GM19438 (cell line): Measurements from ENCODE around the gene CGB3.

Experiments used
- ATAC-seq: cut with Tn5 transposase; IDR thresholded peaks from one replicate; pipeline ENCODE4 v1.9.1; 2021; ENCODE audit warnings: low read depth; ENCODE audit not compliant: unreplicated experiment

CGB3 gene

GRCh38 chr19:48991011-48991609 is 33.0 kb downstream of the CGB3 start:
- no peak for ATAC-seq

- no peak for ATAC-seq
Observed at GRCh38 chr19:48990400-48990799, 33.7 kb downstream of the CGB3 start.

- no peak for ATAC-seq
Observed at GRCh38 chr19:48989701-48990291, 34.3 kb downstream of the CGB3 start.

GRCh38 chr19:48988860-48989259 is 35.3 kb downstream of the CGB3 start:
- ATAC-seq: no peak

GRCh38 chr19:48988286-48988685 is 35.8 kb downstream of the CGB3 start:
- no peak for ATAC-seq

- ATAC-seq: no peak
Observed at GRCh38 chr19:48987323-48987722, 36.8 kb downstream of the CGB3 start.

- ATAC-seq: no peak
Observed at GRCh38 chr19:48986211-48986610, 37.9 kb downstream of the CGB3 start.

GRCh38 chr19:48985711-48986110 is 38.4 kb downstream of the CGB3 start:
- no peak for ATAC-seq

GRCh38 chr19:48982280-48982679 is 41.9 kb downstream of the CGB3 start:
- ATAC-seq: no peak

GRCh38 chr19:48977061-48977460 is 47.1 kb downstream of the CGB3 start:
- ATAC-seq: no peak

- no peak for ATAC-seq
Observed at GRCh38 chr19:48975947-48976847, 47.9 kb downstream of the CGB3 start.
